NCI-H1694 treated with DMSO at 0.1 percent for 48 hours (cell line): ENCODE measurements around the gene RASGRF2.
"Not testable (repeated sequence)": the region's sequence is repeated elsewhere in the genome, so short reads cannot be mapped to it uniquely, and the experiment has no call there.

ENCODE experiments used
- DNase-seq: peaks from one replicate; lab custom pipeline; 2025; lab: John Stamatoyannopoulos, UW

The RASGRF2 gene

DNA sequence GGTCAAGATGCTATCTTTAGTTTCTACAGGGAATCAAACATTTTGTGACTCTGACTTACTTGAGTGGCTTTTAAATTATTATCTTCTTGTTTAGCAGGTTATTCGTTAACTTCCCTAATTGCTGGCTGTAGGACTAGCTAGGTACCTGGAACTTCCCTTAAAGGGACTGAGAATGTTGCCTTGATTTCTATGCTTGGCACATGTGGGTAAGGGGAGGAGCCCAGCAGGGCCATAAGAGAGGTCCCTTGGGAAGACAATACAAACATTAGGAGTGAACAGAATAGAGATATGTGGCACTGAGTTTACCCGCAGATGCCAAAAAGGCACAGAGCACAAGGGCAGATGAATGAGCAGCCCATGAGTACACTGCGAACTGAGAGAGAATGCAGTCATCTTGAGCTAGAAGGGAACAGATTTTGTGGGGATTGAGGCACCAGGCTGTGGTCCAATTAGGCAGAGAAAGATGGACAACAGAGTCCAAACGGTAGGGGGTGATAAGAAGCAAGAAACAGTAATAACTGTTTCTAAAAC lies 282.8 kb downstream of the RASGRF2 start:
- DNase-seq: no peak

DNA sequence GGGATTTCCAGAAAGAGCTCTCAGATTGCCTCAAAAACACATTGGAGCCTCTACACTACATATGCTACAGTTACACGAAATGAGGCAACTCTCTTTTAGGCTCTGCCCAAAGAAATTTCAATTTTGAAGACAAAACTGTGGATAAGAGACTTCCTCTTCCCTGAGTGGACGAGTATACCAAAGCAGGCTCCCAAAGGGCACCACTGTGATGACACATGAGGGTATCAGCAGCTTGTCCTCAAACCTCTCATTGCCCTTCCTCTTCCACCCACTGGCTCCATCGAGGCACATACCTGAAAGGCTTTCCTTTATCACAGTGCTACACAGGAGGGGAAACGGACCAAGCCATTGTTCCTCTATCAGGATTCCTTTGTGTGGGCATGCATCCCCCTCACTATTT lies 284.3 kb downstream of the RASGRF2 start:
- DNase-seq: no peak

DNA sequence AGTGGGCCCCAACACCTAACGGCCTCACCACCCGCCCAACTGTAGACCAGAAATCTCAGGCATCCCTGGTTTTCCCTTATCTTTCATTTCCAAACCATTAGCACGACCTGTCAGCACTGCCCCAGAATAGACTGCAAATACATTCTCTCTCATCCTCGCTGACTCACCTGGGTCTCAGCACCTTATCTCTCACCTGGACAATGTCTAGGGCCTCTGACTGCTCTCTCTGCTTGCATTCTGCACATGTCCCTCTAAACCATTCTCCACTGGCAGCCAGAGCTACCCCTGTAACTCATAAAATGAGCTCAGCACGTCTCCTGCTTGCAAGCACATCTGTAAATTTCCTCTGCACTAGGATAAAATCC lies 285.7 kb downstream of the RASGRF2 start:
- no peak for DNase-seq

DNA sequence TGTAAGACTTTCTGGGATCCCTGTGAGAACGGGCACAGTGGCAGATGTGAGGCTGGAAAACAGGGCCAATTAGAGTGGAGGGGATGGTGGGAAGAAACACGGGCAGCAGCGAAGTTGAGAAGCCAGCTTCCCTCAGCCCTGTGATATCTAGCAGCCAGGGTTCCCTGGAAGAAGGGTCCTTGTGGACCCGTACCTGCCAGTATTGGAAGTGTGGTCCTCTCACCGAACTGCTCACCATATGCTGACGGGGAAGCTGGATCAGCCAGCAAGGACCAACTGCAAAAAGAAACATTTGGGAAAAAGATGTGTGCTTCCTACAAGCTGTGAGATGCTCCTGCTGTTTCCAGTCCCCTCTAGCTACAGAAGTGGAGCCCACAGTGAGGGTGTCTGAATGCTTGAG lies 286.5 kb downstream of the RASGRF2 start:
- DNase-seq: peak; percentile 18

DNA sequence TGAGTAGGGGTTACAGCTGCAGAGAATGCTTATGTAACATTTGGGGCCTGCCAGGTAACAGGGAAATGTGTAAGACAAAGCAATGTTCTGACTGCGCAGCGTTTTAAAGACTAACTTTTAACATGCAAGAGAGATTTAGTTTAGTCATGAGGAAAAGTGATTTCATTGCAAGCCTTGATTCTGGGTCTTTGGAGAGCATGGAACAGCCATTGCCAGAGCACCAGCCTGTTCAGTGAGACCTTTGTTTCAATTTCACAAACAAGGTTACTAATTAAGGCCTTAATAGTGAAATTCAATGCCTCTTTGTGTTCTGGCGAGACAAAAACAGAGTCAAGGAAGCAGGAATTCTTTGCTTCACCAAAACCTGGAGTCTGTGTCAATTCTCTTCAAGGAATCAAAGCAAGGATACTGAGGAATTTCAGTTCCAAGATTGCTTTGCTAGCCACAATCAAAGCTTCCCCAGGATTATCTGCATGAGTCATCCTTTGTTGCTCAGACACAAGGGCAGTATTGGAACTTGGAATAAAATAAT lies 287.3 kb downstream of the RASGRF2 start:
- DNase-seq: no peak

DNA sequence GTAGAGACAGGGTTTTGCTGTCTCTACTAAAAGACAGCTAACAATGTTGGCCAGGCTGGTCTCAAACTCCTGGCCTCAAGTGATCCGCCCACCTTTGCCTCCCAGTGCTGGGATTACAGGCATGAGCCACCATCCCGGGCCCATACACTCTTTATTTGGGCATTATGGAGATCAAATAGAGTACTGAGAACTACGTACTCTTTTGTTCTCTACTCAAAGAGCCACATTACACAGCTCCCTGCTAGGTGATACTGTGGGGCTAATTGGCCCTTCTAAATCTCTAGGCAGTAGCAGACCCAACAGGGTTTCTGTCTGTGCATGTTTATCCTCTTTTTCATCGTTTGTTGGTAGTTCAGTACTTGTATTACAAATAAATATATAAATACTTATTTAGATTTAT lies 289.1 kb downstream of the RASGRF2 start:
- DNase-seq: no peak

DNA sequence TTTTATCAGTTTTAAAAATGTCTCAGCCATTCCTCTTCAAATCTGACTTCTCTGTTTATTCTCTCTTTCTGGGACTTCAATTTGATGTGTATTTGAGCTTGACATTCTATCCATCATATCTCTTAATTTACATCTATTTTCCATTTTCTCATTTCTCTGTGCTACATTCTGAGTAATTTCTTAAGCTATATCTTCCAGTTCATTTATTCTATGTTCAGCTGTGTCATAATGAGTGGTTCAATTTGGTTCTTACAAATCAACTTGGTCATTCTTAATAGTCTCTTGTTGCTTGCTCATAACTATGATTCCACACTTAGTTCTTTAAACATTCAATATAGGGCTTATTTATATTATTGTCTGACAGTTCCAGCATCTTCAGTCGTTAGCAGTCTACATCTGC lies 289.8 kb downstream of the RASGRF2 start:
- DNase-seq: no peak

DNA sequence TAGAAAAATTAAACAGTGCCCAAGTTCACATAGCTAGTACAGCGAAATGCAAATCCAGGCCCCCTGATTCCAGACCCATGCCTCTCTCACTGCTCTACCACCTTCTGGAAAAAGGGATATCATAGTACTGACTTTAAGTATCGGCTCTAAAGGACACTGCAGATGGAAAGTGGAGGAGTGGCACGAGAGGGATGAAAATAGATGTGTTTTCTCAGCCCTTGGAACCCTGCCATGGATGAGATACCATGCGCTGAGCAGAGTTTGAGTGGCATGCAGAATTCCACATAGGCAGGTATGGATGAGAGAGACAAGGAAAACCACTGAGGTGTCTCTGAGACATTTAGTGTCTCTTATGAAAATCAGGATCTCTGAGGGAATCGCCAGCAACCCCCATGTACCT lies 291.8 kb downstream of the RASGRF2 start:
- no peak for DNase-seq

DNA sequence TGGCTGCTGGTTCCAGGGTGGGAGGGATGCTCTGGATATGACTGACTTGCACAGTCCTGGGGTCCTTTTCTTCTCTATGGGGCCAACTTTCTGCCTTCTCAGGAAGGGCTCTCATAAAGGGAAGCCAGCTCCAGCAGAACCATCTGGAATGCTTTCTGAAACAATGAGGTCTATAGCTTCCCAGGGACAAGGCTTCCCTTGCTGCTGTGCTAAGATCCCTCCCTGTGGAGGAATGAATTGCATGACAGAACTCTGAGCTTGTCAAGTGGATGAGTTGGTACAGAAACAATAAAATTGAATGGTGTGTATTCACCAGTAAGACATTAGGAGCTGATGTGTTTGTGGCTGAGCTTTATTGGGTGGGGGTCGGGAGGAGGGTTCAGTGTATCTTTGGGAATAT lies 292.7 kb downstream of the RASGRF2 start:
- no peak for DNase-seq

DNA sequence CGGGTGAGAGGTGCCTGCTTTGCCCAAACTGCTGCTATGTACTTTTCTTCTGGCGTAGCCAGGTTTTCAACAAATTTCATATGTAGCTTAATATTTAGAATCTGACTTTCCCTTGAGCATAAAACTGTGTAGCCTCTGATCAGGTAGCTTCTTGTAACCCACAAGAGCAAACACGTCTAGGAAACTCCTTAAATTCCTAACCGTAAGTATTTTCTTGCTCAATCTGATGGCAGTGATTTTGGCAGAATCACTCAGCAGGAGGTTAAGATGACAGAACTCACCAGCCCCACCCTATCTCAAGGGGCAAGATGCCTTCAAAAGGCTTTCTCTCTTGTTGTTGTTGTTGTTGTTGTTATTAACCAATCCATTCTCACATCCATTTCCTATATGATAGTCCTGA lies 293.7 kb downstream of the RASGRF2 start:
- no peak for DNase-seq

DNA sequence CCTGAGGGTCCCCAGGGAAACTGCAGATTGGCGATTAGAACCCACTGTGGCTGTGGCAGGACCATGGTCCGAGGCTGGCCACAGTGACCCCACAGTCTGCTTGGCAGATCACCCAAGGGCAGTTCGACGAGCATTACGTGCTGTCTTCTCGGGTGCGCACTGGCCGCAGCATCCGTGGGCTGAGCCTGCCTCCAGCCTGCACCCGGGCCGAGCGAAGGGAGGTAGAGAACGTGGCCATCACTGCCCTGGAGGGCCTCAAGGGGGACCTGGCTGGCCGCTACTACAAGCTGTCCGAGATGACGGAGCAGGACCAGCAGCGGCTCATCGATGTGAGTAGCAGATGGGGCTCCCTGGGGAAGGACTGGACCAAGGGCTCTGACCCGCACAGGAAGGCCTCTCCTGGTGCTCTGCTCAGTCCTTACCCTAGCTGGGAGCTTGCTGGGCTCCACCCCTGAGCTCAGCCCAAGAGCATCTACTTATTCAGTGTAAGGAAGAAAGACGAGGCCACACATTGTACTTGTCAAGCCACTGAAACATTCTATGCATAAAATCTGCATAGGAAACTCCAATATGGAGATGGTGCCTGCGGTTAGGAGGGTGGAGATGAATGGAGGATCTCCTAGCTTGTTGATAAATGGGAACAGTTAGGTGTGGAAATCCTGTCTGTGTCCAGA lies 294.9 kb downstream of the RASGRF2 start:
- no peak for DNase-seq

DNA sequence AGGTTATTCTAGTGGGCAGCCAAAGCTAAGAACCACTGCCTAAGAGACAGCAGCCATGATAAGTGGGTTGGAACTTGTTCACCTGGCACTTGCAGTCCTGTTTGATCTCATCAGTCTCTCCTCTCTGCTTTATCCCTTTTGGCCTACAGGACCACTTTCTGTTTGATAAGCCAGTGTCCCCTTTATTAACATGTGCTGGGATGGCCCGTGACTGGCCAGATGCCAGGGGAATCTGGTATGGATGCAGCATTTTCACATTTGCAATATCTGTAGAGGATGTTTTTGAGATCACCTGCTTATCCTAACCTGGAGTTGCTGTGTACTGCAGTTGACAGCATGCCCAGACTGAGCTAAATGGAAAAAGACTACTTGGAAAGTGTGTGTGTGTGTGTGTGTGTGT lies 296.6 kb downstream of the RASGRF2 start:
- no peak for DNase-seq

DNA sequence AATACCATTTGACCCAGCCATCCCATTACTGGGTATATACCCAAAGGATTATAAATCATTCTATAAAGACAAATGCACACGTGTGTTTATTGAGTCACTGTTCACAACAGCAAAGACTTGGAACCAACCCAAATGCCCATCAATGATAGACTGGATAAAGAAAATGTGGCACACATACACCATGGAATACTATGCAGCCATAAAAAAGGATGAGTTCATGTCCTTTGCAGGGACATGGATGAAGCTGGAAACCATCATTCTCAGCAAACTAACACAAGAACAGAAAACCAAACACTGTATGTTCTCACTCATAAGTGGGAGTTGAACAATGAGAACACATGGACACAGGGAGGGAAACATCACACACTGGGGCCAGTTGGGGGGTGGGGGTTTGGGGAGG lies 302.6 kb downstream of the RASGRF2 start:
- DNase-seq: not testable (repeated sequence)

DNA sequence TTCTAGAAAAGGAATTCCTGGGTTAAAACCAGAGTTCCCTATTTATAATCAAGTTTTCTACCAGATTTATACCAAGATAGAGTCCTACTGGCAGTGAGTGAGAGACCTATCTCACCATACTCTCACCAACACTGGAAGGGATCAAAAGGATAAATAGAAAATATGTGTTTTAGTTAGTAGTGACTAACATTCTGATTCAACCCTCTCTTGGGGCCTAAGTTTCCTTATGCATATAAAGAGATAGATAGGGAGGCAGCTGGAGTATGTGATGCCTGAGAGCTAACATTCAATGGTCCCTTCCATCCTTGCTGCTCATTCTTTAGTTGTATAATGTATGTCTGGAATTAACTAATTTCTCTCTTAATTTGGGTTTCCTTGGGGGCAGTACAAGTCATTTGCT lies 304.9 kb downstream of the RASGRF2 start:
- no peak for DNase-seq

DNA sequence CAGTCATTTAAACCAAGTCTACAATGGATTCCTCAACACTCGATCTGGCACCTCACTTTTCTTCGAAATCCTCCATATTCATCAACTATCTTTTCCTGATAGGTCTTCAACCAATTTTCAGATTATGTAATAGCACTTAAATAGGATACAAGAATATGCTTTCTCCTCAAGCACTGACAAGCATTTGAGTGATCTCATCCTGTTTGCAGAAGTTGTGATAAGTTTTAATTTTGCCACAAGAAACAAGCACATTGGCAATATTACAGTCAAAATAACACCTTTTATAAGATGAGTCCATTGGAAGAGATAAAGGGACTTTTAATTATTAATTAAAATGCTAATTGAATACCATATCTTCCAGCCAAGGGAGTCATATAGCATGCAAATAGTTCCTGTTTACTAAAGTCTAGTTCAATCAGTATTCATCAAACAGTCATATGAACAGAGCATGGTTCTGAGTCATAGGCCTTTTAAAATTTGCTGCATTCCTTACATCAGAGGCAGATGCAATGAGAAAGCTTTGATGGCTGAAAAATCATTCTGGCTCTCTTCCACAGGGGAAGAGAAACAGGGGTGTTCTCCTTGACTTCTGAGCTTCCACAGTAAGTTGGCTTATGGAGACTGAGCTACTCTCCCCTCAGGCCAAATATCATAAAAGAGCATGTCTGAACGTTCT lies 308.5 kb downstream of the RASGRF2 start:
- no peak for DNase-seq

DNA sequence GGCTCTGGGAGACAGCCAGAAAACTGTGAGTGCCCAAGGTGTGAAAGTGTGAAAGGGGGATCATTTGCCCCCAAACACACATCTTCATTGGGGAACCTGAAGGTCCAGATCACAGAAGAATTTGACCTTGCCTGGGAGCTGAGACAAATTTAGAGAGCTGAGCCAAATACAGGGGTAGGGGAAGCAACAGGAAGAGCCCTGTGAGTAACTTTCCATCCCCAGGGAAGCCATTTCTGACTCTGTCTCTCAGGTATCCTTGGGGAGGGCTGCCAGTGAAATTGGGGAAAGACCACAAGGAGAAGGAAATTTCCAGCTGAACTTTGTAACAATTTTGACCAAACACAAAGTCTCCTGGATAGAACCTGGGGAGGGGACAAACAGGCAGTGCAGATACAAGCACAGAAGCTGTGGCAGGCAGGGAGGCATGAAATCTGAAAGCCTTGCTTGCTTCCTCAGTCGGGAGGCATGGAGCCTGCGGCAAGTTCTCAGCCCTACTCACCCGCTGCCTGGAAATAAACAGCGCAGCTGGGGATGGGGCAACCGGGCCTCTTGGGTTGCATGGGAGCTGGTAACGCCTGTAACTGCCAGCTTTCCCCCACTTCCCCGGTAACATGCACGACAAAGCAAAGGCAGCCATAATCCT lies 309.7 kb downstream of the RASGRF2 start:
- no peak for DNase-seq

DNA sequence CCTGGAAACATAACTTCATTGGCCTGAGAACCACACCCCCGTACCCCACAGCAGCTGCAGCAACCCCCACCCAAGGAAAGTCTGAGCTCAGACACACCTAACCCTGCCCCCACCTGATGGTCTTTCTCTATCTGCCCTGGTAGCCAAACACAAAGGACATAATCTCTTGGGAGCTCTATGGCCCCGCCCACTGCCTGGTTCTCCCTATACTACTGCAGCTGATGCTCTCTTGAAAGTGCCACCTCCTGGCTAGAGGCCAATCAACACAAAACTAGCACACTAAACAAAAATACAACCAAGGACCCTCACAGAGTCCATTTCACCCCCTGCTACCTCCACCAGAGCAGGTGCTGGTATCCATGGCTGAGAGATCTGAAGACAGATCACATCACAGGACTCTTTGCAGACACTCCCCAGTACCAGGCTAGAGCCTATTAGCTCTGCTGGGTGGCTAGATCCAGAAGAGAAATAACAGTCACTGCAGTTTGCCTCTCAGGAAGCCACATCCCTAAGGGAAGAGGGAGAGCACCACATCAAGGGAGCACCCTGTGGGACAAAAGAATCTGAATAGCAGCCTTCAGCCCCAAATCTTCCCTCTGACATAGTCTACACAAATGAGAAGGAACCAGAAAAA lies 310.3 kb downstream of the RASGRF2 start:
- not testable (repeated sequence) for DNase-seq
